ENCODE data around the gene PANX3.
A peak's percentile ranks its signal among the peaks of the same experiment; 100 is the strongest.

Gene PANX3

DNA sequence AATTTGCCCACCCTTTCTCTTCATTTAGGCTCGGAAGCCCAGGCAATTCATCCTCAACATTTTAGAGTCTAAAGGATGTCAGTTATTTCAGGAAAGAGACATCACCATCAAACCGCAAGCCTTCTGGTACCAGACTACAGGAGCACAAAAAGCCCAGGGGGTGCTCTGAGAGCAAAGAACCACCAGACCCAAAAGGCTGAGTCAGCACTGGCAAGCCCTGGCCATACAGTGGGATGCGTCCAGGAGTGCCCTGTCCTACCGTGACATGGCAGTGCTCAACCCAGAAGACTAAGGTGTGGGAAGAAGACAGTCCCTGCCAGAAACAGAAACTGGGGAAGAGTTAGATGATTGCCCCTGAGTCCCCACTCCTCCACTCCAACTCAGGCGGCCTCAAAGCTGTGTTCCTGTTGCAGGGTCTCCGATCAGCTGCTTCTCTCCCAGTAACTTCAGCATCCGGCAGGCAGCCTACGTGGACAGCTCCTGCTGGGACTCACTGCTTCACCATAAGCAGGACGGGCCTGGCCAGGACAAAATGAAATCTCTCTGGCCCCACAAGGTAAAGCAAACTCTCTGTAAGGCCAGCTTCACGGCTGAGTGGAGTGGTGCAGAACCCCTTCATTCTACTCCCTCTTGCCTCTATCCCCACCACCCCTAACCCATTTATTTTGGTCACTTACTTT, 1.5 kb downstream of the PANX3 start:
- no peak overlapping the region for H3K9ac ChIP-seq (ENCODE audit: insufficient read length, low read depth)
- no peaks in the 10 kb centered on the region for H3K36me3 ChIP-seq (ENCODE audit: insufficient read depth, insufficient read length, low read length)
- no peaks in the 10 kb centered on the region for H3K4me1 ChIP-seq (ENCODE audit: insufficient read depth, insufficient read length)
- DNase-seq (ENCODE audit: low read depth, low spot score): no peak
- no peaks in the 10 kb centered on the region for H3K27me3 ChIP-seq (ENCODE audit: insufficient read depth, insufficient read length)
- no peak overlapping the region for H3K4me3 ChIP-seq (ENCODE audit: insufficient read length, low read depth)
- TF ChIP-seq YY1 (IDR thresholded peaks at IDR 0.05; ENCODE audit: insufficient read depth, insufficient read length): no peak
- TF ChIP-seq ZNF274 (IDR thresholded peaks at IDR 0.05; ENCODE audit: low read depth, low read length): no peak
- TF ChIP-seq SUZ12 (IDR thresholded peaks at IDR 0.05; ENCODE audit: extremely low read depth, insufficient read depth, insufficient read length): no peak
- no peaks in the 10 kb centered on the region for H3K9me3 ChIP-seq (ENCODE audit: insufficient read depth, low read length)

DNA sequence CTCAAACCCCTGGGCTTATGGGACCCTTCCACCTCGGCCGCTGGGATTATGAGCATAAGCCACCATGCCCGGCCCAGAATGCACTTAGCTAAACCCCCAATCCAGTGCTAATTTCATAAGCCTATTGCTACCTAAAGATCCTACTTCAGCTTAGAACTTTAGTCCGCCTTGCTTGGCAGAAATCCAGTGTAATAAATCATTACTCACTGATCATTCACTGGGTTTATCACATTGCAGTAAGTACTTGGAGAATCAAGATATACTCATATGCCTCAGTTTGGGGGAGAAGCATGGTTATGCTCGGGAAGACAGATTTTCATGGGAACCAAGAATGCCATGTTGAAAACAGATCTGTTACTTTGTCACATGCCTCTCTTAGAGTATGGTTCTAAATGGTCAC, 7.6 kb downstream of the PANX3 start:
- TF ChIP-seq YY1 (IDR thresholded peaks at IDR 0.05; ENCODE audit: insufficient read depth, insufficient read length): no peak
- no peak for TF ChIP-seq ZNF274 (IDR thresholded peaks at IDR 0.05; ENCODE audit: low read depth, low read length)
- TF ChIP-seq SUZ12 (IDR thresholded peaks at IDR 0.05; ENCODE audit: extremely low read depth, insufficient read depth, insufficient read length): no peak
- H3K27me3 ChIP-seq (ENCODE audit: insufficient read depth, insufficient read length): no peaks in the 10 kb centered on the region
- no peaks in the 10 kb centered on the region for H3K9me3 ChIP-seq (ENCODE audit: insufficient read depth, low read length)
- H3K4me1 ChIP-seq (ENCODE audit: insufficient read depth, insufficient read length): no peaks in the 10 kb centered on the region
- no peaks in the 10 kb centered on the region for H3K36me3 ChIP-seq (ENCODE audit: insufficient read depth, insufficient read length, low read length)
- DNase-seq (ENCODE audit: low read depth, low spot score): no peak
- H3K4me3 ChIP-seq (ENCODE audit: insufficient read length, low read depth): no peak overlapping the region
- H3K9ac ChIP-seq (ENCODE audit: insufficient read length, low read depth): no peak overlapping the region

- TF ChIP-seq YY1 (IDR thresholded peaks at IDR 0.05; ENCODE audit: insufficient read depth, insufficient read length) (no peak), ZNF274 (IDR thresholded peaks at IDR 0.05; ENCODE audit: low read depth, low read length) (no peak), SUZ12 (IDR thresholded peaks at IDR 0.05; ENCODE audit: extremely low read depth, insufficient read depth, insufficient read length) (no peak)
- no peaks in the 10 kb centered on the region for H3K27me3 ChIP-seq (ENCODE audit: insufficient read depth, insufficient read length)
- H3K4me1 ChIP-seq (ENCODE audit: insufficient read depth, insufficient read length): no peaks in the 10 kb centered on the region
- H3K9me3 ChIP-seq (ENCODE audit: insufficient read depth, low read length): no peaks in the 10 kb centered on the region
- H3K9ac ChIP-seq (ENCODE audit: insufficient read length, low read depth): peak within 1 kb of the TSS; percentile 88
- peak within 1 kb of the TSS; percentile 90 for H3K4me3 ChIP-seq (ENCODE audit: insufficient read length, low read depth)
- H3K36me3 ChIP-seq (ENCODE audit: insufficient read depth, insufficient read length, low read length): peaks cover 36% of the 10 kb centered on the region
- peak; percentile 84 for DNase-seq (ENCODE audit: low read depth, low spot score)
Measured at GRCh38 chr11:124622531-124623451, 11.6 kb downstream of the PANX3 start, which contains the start of gene TBRG1. Gene TBRG1 (plus strand): TSS chr11:124622864. CDS start chr11:124623084, 220 bp downstream.

DNA sequence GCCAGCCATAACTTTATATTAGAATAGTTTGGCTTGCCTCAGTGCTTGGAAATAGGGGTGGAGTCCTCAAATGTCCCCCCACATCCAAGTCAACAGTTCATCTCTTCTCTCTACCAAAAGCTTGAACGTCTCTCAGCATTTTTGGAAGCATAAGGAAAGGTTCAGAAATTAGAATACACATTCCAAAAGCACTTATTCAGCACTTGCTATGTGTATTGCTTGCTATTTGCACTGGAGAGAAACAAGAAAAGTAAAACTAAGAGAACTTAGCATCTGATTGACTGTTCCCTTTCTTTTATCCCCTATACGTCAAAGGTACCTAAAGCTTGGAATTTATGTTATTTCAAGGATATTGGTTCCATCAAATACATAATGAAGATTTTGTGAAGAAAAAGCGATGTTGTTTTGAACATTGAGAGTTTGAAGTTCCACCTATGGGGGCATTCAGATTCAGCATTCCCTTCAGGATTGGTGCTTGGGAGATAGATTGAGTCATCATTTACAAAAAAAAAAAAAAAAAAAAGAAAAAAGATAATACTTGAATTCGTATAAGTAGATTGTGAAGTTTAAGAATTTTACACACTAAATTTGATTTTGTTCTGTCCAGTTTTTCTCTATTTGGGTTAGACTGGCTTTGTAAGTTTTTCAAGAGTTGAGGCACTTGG, 12.8 kb downstream of the PANX3 start:
- no peak for DNase-seq (ENCODE audit: low read depth, low spot score)
- H3K4me3 ChIP-seq (ENCODE audit: insufficient read length, low read depth): peak overlapping the region; percentile 90
- peak overlapping the region; percentile 4 for H3K9ac ChIP-seq (ENCODE audit: insufficient read length, low read depth)
- peaks cover 46% of the 10 kb centered on the region for H3K36me3 ChIP-seq (ENCODE audit: insufficient read depth, insufficient read length, low read length)
- TF ChIP-seq ZNF274 (IDR thresholded peaks at IDR 0.05; ENCODE audit: low read depth, low read length): no peak
- no peak for TF ChIP-seq SUZ12 (IDR thresholded peaks at IDR 0.05; ENCODE audit: extremely low read depth, insufficient read depth, insufficient read length)
- TF ChIP-seq YY1 (IDR thresholded peaks at IDR 0.05; ENCODE audit: insufficient read depth, insufficient read length): no peak
- no peaks in the 10 kb centered on the region for H3K9me3 ChIP-seq (ENCODE audit: insufficient read depth, low read length)
- H3K27me3 ChIP-seq (ENCODE audit: insufficient read depth, insufficient read length): no peaks in the 10 kb centered on the region
- H3K4me1 ChIP-seq (ENCODE audit: insufficient read depth, insufficient read length): no peaks in the 10 kb centered on the region

- no peak overlapping the region for H3K9ac ChIP-seq (ENCODE audit: insufficient read length, low read depth)
- peaks cover 60% of the 10 kb centered on the region for H3K36me3 ChIP-seq (ENCODE audit: insufficient read depth, insufficient read length, low read length)
Measured at GRCh38 chr11:124625504-124626168, 14.4 kb downstream of the PANX3 start.

GRCh38 chr11:124627546-124627945, 16.3 kb downstream of the PANX3 start:
- H3K9me3 ChIP-seq (ENCODE audit: insufficient read depth, low read length): no peaks in the 10 kb centered on the region
- DNase-seq (ENCODE audit: low read depth, low spot score): no peak
- no peaks in the 10 kb centered on the region for H3K27me3 ChIP-seq (ENCODE audit: insufficient read depth, insufficient read length)
- H3K9ac ChIP-seq (ENCODE audit: insufficient read length, low read depth): no peak overlapping the region
- H3K4me1 ChIP-seq (ENCODE audit: insufficient read depth, insufficient read length): no peaks in the 10 kb centered on the region
- H3K4me3 ChIP-seq (ENCODE audit: insufficient read length, low read depth): no peak overlapping the region
- no peak for TF ChIP-seq YY1 (IDR thresholded peaks at IDR 0.05; ENCODE audit: insufficient read depth, insufficient read length)
- TF ChIP-seq SUZ12 (IDR thresholded peaks at IDR 0.05; ENCODE audit: extremely low read depth, insufficient read depth, insufficient read length): no peak
- no peak for TF ChIP-seq ZNF274 (IDR thresholded peaks at IDR 0.05; ENCODE audit: low read depth, low read length)
- peaks cover 78% of the 10 kb centered on the region for H3K36me3 ChIP-seq (ENCODE audit: insufficient read depth, insufficient read length, low read length)

More at GRCh38 chr11:124625504-124626168, 14.4 kb downstream of the PANX3 start:
- Histone ChIP-seq H3K4me3 (ENCODE audit: insufficient read length, low read depth) (no peak overlapping the region), H3K27me3 (ENCODE audit: insufficient read depth, insufficient read length) (no peaks in the 10 kb centered on the region), H3K9me3 (ENCODE audit: insufficient read depth, low read length) (no peaks in the 10 kb centered on the region), H3K4me1 (ENCODE audit: insufficient read depth, insufficient read length) (no peaks in the 10 kb centered on the region)
- TF ChIP-seq YY1 (IDR thresholded peaks at IDR 0.05; ENCODE audit: insufficient read depth, insufficient read length) (no peak), SUZ12 (IDR thresholded peaks at IDR 0.05; ENCODE audit: extremely low read depth, insufficient read depth, insufficient read length) (no peak), ZNF274 (IDR thresholded peaks at IDR 0.05; ENCODE audit: low read depth, low read length) (no peak)
- DNase-seq (ENCODE audit: low read depth, low spot score): no peak

Data from NT2/D1 (cell line).